ENCODE data around the gene ALOX12B. TPM values are rescaled to one million over a fixed set of nuclear protein-coding genes. Genes with fewer than 3 reads are reported as not detected.
A peak's percentile ranks its signal among the peaks of the same experiment; 100 is the strongest.

The ALOX12B gene
- total and polyA plus RNA-seq, 2 of the 13 experiments (the other 11 are each of a cell fraction or from before 2014, with no cell fraction given) = 0.13 TPM; not detected in 1

DNA sequence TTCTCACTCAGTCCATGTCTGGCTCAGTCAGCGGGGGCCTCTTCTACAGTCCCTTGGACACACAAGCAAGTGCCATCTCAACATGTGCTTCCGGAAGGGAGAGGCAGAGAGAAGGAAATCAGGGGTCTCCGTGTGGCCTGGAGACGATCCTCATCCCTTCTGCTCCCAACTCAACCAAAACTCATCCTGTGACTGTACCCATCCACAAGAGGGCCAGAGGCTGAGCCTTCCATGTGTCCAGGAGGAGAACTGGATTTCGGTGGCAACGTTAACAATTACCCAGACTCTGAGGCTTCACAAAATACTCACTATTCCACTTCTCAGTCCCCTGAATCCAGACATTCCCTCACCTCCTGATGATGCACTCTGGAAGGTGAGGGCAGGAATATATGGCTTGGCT is 7.8 kb upstream of the ALOX12B start:
- H3K27me3 ChIP-seq (ENCODE audit: control insufficient read depth in 1 of 2, insufficient read depth in 2 of 2, low read length in 2 of 2) = peaks cover 5 to 44% of the 10 kb centered on the region in 2 experiments; a peak in 4 of 5 replicates
- no peak overlapping the region for H3K4me2 ChIP-seq (ENCODE audit: low read depth, low read length)
- intact Hi-C loops (cut with micrococcal nuclease; ENCODE audit: unreplicated experiment) (loop anchor here (2.0 kb wide), 1 partner anchor 23 kb away; the partner anchor contains the start of gene ALOXE3), in situ Hi-C loops (cut with HindIII; ENCODE audit: extremely low pct_ligation_motif_present, low pct_unique_long_range_greater_than_20kb) (no loop called here)
- no peak overlapping the region for H3K9ac ChIP-seq (ENCODE audit: insufficient read depth, low read depth, low read length)
- no peaks in the 10 kb centered on the region for H3K79me2 ChIP-seq (ENCODE audit: insufficient read depth, low read length)
- no peaks in the 10 kb centered on the region; the same call in 1 of the 2 replicates for H3K4me1 ChIP-seq (ENCODE audit: insufficient read depth, low read length)
- ATAC-seq (peak; percentile 44; the same call in 2 of the 3 replicates), DNase-seq (ENCODE audit: low spot score) (no peak), FAIRE-seq (no peak)
- no TSS peak for BruUV-seq (replicated peaks)
- H4K20me1 ChIP-seq (ENCODE audit: insufficient read depth, low read length) = no peaks in the 10 kb centered on the region
- H3K4me3 ChIP-seq (replicated peaks in 1 of 3; ENCODE audit: insufficient read depth in 1 of 3, low read depth in 2 of 3, low read length in 3 of 3) = no peak overlapping the region
- H2AFZ ChIP-seq (ENCODE audit: low read length) = no peak overlapping the region
- H3K36me3 ChIP-seq (replicated peaks in 1 of 2; ENCODE audit: control insufficient read depth in 1 of 2, insufficient read depth in 2 of 2, low read length in 2 of 2) = no peaks in the 10 kb centered on the region
- WGBS (ENCODE audit: low lambda C conversion rate) = 0% methylated on average over 4 of the region's 6 CpGs
- CTCF ChIA-PET (ENCODE audit: low intra/inter-chr PET ratio, low total read pairs) = no interaction called here
- no peaks in the 10 kb centered on the region for H3K9me3 ChIP-seq (ENCODE audit: low read length)
- POLR2A ChIA-PET = no interaction called here
- TF ChIP-seq, protein P1, sequence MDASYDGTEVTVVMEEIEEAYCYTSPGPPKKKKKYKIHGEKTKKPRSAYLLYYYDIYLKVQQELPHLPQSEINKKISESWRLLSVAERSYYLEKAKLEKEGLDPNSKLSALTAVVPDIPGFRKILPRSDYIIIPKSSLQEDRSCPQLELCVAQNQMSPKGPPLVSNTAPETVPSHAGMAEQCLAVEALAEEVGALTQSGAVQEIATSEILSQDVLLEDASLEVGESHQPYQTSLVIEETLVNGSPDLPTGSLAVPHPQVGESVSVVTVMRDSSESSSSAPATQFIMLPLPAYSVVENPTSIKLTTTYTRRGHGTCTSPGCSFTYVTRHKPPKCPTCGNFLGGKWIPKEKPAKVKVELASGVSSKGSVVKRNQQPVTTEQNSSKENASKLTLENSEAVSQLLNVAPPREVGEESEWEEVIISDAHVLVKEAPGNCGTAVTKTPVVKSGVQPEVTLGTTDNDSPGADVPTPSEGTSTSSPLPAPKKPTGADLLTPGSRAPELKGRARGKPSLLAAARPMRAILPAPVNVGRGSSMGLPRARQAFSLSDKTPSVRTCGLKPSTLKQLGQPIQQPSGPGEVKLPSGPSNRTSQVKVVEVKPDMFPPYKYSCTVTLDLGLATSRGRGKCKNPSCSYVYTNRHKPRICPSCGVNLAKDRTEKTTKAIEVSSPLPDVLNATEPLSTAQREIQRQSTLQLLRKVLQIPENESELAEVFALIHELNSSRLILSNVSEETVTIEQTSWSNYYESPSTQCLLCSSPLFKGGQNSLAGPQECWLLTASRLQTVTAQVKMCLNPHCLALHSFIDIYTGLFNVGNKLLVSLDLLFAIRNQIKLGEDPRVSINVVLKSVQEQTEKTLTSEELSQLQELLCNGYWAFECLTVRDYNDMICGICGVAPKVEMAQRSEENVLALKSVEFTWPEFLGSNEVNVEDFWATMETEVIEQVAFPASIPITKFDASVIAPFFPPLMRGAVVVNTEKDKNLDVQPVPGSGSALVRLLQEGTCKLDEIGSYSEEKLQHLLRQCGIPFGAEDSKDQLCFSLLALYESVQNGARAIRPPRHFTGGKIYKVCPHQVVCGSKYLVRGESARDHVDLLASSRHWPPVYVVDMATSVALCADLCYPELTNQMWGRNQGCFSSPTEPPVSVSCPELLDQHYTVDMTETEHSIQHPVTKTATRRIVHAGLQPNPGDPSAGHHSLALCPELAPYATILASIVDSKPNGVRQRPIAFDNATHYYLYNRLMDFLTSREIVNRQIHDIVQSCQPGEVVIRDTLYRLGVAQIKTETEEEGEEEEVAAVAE (CRISPR knock-in tag; IDR thresholded peaks at IDR 0.05; ENCODE audit: borderline replicate concordance) = no peak
- no peak for TF ChIP-seq GABPB1 (CRISPR knock-in tag; IDR thresholded peaks at IDR 0.05)
- TF ChIP-seq ZNF432 (CRISPR knock-in tag; IDR thresholded peaks at IDR 0.05; ENCODE audit: borderline replicate concordance) = no peak
- no peak for TF ChIP-seq SNRNP70 (IDR thresholded peaks at IDR 0.05; ENCODE audit: low read depth, low read length)
- no peak for TF ChIP-seq STAG1 (CRISPR knock-in tag; IDR thresholded peaks at IDR 0.05)
- no peak for TF ChIP-seq SP1 (IDR thresholded peaks at IDR 0.05)
- TF ChIP-seq SP1 (CRISPR knock-in tag; IDR thresholded peaks at IDR 0.05) = no peak
- TF ChIP-seq GATA4 (IDR thresholded peaks at IDR 0.05; ENCODE audit: borderline replicate concordance, low read depth) = no peak
- TF ChIP-seq ZFP37 (CRISPR knock-in tag; IDR thresholded peaks at IDR 0.05; ENCODE audit: borderline replicate concordance) = no peak
- TF ChIP-seq ZNF761 (CRISPR knock-in tag; conservative IDR thresholded peaks at IDR 0.05) = no peak
- no peak for TF ChIP-seq KMT2A (CRISPR knock-in tag; IDR thresholded peaks at IDR 0.05)
- no peak for TF ChIP-seq TBX2 (CRISPR knock-in tag; IDR thresholded peaks at IDR 0.05; ENCODE audit: borderline replicate concordance)
- TF ChIP-seq, protein P2, sequence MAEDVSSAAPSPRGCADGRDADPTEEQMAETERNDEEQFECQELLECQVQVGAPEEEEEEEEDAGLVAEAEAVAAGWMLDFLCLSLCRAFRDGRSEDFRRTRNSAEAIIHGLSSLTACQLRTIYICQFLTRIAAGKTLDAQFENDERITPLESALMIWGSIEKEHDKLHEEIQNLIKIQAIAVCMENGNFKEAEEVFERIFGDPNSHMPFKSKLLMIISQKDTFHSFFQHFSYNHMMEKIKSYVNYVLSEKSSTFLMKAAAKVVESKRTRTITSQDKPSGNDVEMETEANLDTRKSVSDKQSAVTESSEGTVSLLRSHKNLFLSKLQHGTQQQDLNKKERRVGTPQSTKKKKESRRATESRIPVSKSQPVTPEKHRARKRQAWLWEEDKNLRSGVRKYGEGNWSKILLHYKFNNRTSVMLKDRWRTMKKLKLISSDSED (CRISPR knock-in tag; IDR thresholded peaks at IDR 0.05) = no peak
- no peak for TF ChIP-seq ZNF282 (IDR thresholded peaks at IDR 0.05; ENCODE audit: partially characterized antibody)
- no peak for TF ChIP-seq KDM5A (IDR thresholded peaks at IDR 0.05; ENCODE audit: borderline replicate concordance, low read length)
- no peak for TF ChIP-seq NCOR1 (IDR thresholded peaks at IDR 0.05; ENCODE audit: borderline replicate concordance, low read length)
- TF ChIP-seq ZFP1 (CRISPR knock-in tag; IDR thresholded peaks at IDR 0.05) = no peak
- no peak overlapping the region for H3K27ac ChIP-seq (ENCODE audit: extremely low read length, insufficient read depth, low read length)

Measured in HepG2 (cell line).